ENCODE measurements around the gene RNF214. TPM values are rescaled to one million over a fixed set of nuclear protein-coding genes. Genes with fewer than 3 reads are reported as not detected.

Gene RNF214
- total and polyA plus RNA-seq, 2 of the 4 experiments (the other 2 are of a cell fraction): 7.9 to 14.8 TPM

DNA sequence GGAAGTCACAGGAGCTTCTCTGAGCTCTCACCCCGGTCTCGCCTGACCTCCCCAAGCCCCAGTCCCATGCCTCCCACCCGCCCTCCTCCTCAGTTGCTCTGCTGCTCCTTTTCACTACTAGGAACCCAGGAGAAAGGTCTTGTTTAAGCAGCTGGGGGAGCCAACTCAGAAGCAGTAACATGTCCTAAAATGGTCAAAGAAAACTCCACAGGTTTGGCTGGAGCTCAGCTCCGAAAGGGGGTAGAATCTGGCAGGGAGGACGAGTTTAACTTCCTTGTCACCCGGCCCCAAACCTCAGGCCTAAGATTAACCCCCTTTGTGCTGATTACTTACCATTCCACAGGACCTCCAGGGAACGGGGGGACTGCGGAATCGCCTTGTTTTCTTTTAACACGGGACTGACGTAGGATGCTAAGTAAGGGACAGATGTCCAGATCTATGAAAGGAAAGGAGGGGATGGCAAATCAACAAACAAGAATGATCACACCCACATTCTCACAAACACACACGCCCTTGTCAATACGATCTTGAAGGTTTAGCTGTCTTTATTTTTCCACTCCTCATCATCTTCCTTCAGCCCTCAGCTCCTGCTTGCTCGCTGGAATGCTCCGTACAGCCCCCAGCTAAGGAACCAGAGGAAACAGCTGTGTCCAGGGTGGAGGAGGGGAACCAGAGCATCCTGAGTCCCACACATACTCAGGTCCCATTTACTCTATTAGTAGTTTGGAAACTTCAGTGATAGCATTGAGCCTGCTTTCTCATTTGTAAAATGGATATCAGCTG lies 14.1 kb upstream of the RNF214 start:
- H3K9me3 ChIP-seq (ENCODE audit: control insufficient read depth, insufficient read depth, low read length): no peaks in the 10 kb centered on the region
- TF ChIP-seq, protein P1, sequence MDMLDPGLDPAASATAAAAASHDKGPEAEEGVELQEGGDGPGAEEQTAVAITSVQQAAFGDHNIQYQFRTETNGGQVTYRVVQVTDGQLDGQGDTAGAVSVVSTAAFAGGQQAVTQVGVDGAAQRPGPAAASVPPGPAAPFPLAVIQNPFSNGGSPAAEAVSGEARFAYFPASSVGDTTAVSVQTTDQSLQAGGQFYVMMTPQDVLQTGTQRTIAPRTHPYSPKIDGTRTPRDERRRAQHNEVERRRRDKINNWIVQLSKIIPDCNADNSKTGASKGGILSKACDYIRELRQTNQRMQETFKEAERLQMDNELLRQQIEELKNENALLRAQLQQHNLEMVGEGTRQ (IDR thresholded peaks at IDR 0.05; ENCODE audit: low read depth, low read length): no peak
- TF ChIP-seq BHLHE40 (IDR thresholded peaks at IDR 0.05; ENCODE audit: low read depth, low read length) (no peak), MAFK (IDR thresholded peaks at IDR 0.05; ENCODE audit: low read depth, low read length) (no peak), RFX5 (IDR thresholded peaks at IDR 0.05; ENCODE audit: low read depth, low read length) (no peak), FOS (IDR thresholded peaks at IDR 0.05; ENCODE audit: low read depth, low read length) (no peak)
- ATAC-seq (ENCODE audit: low read depth): peak; percentile 28
- no peaks in the 10 kb centered on the region for H3K27me3 ChIP-seq (ENCODE audit: control insufficient read depth, insufficient read depth, low read length)
- H3K14ac ChIP-seq (replicated peaks; ENCODE audit: low read depth, low read length): peak overlapping the region; percentile 98
- peak overlapping the region; percentile 38 for H3K4me2 ChIP-seq (ENCODE audit: low read depth, low read length)
- peak overlapping the region; percentile 96 for H2AK9ac ChIP-seq (replicated peaks; ENCODE audit: low read depth, low read length, poor library complexity)
- no peak overlapping the region for H3K4me3 ChIP-seq (ENCODE audit: insufficient read depth, low read depth, low read length)
- intact Hi-C loops (cut with micrococcal nuclease): no loop called here
- peaks cover 28% of the 10 kb centered on the region for H3K9me1 ChIP-seq (ENCODE audit: insufficient read depth, low read length)
- H4K91ac ChIP-seq (ENCODE audit: insufficient read depth, low read depth, low read length): peak overlapping the region; percentile 99
- peak overlapping the region; percentile 99 for H2BK5ac ChIP-seq (ENCODE audit: low read depth, low read length, poor library complexity, severe bottlenecking)
- H4K8ac ChIP-seq (ENCODE audit: low read depth in 2 of 2, low read length in 2 of 2): peak overlapping the region; percentile 95 to 99
- peak overlapping the region; percentile 40 for H2AFZ ChIP-seq (replicated peaks; ENCODE audit: low read length, poor library complexity)
- H2BK120ac ChIP-seq (ENCODE audit: low read depth, low read length): peak overlapping the region; percentile 97
- ChIA-PET POLR2A (ENCODE audit: unreplicated experiment) (interaction anchor here (1.2 to 2.0 kb wide), 2 partner anchors 8 to 19 kb away, joined by 6 to 11 read pairs; partner anchors contain the start of gene TAGLN), CTCF (interaction anchor here (2.0 kb wide), 1 partner anchor 9 kb away, joined by 6 read pairs; no protein-coding TSS in a partner anchor)
- H3K4ac ChIP-seq (ENCODE audit: low read depth, low read length): peak overlapping the region; percentile 99
- H3K27ac ChIP-seq (ENCODE audit: insufficient read depth, low read length): peak overlapping the region; percentile 100
- dilution Hi-C loops (cut with HindIII; ENCODE audit: low sequenced_read_pairs, unreplicated experiment): no loop called here
- peak overlapping the region; percentile 100 for H2AK5ac ChIP-seq (ENCODE audit: low read depth, low read length)
- in situ Hi-C loops (cut with MboI; ENCODE audit: low sequenced_read_pairs): no loop called here
- peak overlapping the region; percentile 98 for H3K18ac ChIP-seq (ENCODE audit: low read depth, low read length)
- H3K79me1 ChIP-seq (ENCODE audit: low read depth in 1 of 2, low read length in 2 of 2): peaks cover 18 to 51% of the 10 kb centered on the region in 2 experiments; a peak in 3 of 4 replicates
- DNase-seq: peak; percentile 57
- no peaks in the 10 kb centered on the region for H4K20me1 ChIP-seq (ENCODE audit: insufficient read depth, low read length)
- peak overlapping the region; percentile 96 for H2BK20ac ChIP-seq (ENCODE audit: low read depth, low read length)
- BruUV-seq (replicated peaks): no TSS peak
- peak overlapping the region; percentile 100 for H2BK15ac ChIP-seq (ENCODE audit: low read depth, low read length)
- H3K36me3 ChIP-seq (ENCODE audit: control insufficient read depth, insufficient read depth, low read length): peaks cover 41% of the 10 kb centered on the region
- 40% methylated on average over 1 of the region's 15 CpGs; no CpG with 5 or more reads in 1 of the 2 experiments for WGBS, 2 experiments (ENCODE audit: extremely low coverage in 2 of 2, insufficient read length in 1 of 2)
- peak overlapping the region; percentile 98 for H3K56ac ChIP-seq (ENCODE audit: extremely low read depth, insufficient read depth, low read length)
- peaks cover 40% of the 10 kb centered on the region for H3K4me1 ChIP-seq (ENCODE audit: control insufficient read depth, insufficient read depth, low read length)
- H3K9ac ChIP-seq (ENCODE audit: low read depth, low read length): peak overlapping the region; percentile 90
- peak overlapping the region; percentile 98 for H3K23ac ChIP-seq (ENCODE audit: low read depth, low read length)
- peak overlapping the region; percentile 100 for H4K5ac ChIP-seq (ENCODE audit: low read depth, low read length)
